Measurements from ENCODE around the gene PHACTR1. TPM values are rescaled to one million over a fixed set of nuclear protein-coding genes. Genes with fewer than 3 reads are reported as not detected.

PHACTR1 gene
- total RNA-seq, 4 donors from 2014 or later = 1.5 to 3.6 (median 2.5) TPM

DNA sequence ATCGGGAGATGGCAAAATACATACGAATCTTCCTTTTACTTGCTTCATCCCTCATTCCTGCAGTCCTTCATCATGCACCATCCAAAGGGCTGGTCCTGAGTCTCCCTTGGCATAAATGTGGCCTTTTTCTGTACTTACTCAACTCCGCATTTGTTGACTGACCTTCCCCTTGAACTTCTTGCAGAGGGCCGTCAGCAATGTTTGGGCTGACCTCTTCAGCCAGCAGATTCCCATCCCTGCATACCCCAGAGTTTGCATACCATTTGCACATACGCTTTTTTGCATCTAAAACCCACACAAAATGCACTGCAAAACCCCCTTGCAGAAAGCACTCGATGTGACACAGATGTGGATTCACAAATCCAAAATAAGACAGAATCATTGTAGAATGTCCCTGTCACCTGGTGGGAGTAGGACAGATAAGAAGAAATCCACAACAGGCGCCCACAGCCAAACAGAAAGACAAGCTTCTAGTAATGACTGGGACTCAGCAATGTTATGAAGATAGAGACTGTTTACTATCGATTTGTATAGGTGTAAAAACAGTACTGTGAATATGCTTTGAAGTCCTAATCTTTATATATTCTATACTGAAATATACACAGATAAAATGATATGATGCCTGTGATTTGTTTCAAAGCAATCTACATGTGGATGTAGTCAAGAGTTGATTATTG, 566.0 kb downstream of the PHACTR1 start:
- no peak overlapping the region for H3K4me3 ChIP-seq (ENCODE audit: low read depth, poor library complexity, severe bottlenecking)
- no peak for DNase-seq (ENCODE audit: low spot score in 2 of 2)
- no peak for TF ChIP-seq POLR2A (IDR thresholded peaks at IDR 0.05)
- TF ChIP-seq, protein P1, sequence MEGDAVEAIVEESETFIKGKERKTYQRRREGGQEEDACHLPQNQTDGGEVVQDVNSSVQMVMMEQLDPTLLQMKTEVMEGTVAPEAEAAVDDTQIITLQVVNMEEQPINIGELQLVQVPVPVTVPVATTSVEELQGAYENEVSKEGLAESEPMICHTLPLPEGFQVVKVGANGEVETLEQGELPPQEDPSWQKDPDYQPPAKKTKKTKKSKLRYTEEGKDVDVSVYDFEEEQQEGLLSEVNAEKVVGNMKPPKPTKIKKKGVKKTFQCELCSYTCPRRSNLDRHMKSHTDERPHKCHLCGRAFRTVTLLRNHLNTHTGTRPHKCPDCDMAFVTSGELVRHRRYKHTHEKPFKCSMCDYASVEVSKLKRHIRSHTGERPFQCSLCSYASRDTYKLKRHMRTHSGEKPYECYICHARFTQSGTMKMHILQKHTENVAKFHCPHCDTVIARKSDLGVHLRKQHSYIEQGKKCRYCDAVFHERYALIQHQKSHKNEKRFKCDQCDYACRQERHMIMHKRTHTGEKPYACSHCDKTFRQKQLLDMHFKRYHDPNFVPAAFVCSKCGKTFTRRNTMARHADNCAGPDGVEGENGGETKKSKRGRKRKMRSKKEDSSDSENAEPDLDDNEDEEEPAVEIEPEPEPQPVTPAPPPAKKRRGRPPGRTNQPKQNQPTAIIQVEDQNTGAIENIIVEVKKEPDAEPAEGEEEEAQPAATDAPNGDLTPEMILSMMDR (IDR thresholded peaks at IDR 0.05) = no peak
- WGBS, 2 donors = 89 to 91% methylated on average over 8 of the region's 8 CpGs
- intact Hi-C loops (cut with DNase I; ENCODE audit: low total_unique reads) = no loop called here

DNA sequence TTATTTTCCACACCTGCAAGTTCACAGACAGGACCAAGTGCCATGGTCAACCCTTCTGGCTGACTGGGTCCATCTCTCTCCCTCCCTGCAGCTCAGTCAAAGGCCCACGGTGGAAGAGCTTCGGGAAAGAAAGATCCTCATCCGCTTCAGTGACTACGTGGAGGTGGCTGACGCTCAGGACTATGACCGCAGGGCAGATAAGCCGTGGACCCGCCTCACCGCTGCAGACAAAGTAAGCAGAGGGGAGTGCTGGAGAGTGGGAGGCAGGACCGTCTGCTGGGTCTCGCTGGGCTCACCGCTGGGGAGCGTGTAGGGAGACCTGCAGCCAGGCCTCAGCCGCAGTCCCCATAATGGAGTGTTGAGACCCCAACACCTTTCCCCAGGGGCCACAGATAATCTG, 566.8 kb downstream of the PHACTR1 start:
- TF ChIP-seq POLR2A (IDR thresholded peaks at IDR 0.05) = no peak
- TF ChIP-seq, protein P1 (IDR thresholded peaks at IDR 0.05) = no peak
- no peak overlapping the region for H3K4me3 ChIP-seq (ENCODE audit: low read depth, poor library complexity, severe bottlenecking)
- intact Hi-C loops (cut with DNase I; ENCODE audit: low total_unique reads) = no loop called here
- WGBS, 2 donors = 93 to 94% methylated on average over 14 of the region's 14 CpGs
- no peak for DNase-seq (ENCODE audit: low spot score in 2 of 2)

DNA sequence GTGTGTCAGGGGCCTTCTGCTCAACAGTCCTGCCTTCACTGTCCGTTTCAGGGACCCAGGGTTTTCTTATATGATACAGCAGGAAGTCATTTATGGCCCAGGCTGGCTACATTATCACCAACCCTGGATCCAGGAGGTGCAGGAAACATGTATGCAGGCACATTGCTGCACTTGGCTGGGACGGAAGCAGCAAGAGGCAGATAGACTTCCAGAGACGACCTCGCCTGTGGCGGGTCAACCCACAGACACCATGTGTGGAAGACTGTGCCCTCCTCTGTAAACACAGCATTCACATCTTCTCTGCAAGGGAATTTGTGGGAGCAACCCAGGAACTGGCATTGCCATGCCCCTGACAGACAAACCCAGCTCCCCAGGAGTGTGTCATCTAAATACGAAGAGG, 568.1 kb downstream of the PHACTR1 start:
- TF ChIP-seq POLR2A (IDR thresholded peaks at IDR 0.05) = no peak
- TF ChIP-seq, protein P1 (IDR thresholded peaks at IDR 0.05) = no peak
- WGBS, 2 donors = 87 to 91% methylated on average over 6 of the region's 6 CpGs
- intact Hi-C loops (cut with DNase I; ENCODE audit: low total_unique reads) = no loop called here
- no peak for DNase-seq (ENCODE audit: low spot score in 2 of 2)
- H3K4me3 ChIP-seq (ENCODE audit: low read depth, poor library complexity, severe bottlenecking) = no peak overlapping the region

DNA sequence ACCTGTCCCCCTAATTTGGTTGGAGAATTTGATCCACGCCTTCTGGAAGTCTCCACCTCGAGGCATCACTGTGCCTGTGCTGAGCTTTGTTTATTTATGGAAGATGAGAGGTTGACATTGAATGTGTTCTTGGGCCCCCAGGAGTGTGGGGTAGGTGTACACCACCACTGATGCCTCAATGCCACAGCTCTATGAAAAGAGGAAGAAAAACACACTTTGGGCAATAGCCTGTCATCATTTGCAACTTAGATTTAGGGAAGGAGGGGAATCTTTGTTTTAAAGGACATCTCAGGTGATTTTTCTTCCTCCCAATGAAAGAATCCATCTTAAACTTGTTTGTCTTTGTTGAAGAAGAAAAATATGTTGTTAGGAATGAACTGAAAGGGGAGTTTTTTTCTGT, 569.1 kb downstream of the PHACTR1 start:
- DNase-seq (ENCODE audit: low spot score in 2 of 2) = no peak
- TF ChIP-seq, protein P1 (IDR thresholded peaks at IDR 0.05) = no peak
- TF ChIP-seq POLR2A (IDR thresholded peaks at IDR 0.05) = no peak
- 88 to 90% methylated on average over 2 of the region's 2 CpGs for WGBS, 2 donors
- intact Hi-C loops (cut with DNase I; ENCODE audit: low total_unique reads) = no loop called here
- no peak overlapping the region for H3K4me3 ChIP-seq (ENCODE audit: low read depth, poor library complexity, severe bottlenecking)

DNA sequence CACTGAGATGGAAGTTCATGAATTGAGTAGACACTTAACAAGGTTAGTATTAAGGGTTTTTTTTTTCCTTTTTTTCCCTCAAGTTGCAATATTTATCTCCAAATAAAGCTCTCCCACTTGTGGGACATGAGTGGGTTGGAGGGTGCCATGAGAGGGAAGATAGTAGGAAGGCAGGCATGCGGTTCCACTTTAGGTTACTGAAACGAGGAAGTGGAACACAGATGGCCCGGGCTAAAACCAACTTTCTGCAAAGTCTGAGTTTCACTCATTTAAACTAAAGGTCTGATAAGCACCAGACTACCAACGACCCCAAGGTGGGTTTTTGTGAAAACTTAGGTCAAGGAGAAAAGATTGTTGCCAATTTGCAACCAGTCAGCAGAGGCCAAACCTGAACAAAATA, 569.6 kb downstream of the PHACTR1 start:
- peak in 1 of 2 donors; percentile 78 for DNase-seq (ENCODE audit: low spot score in 2 of 2)
- no peak overlapping the region for H3K4me3 ChIP-seq (ENCODE audit: low read depth, poor library complexity, severe bottlenecking)
- intact Hi-C loops (cut with DNase I; ENCODE audit: low total_unique reads) = no loop called here
- WGBS, 2 donors = 80 to 81% methylated on average over 4 of the region's 4 CpGs
- no peak for TF ChIP-seq POLR2A (IDR thresholded peaks at IDR 0.05)
- TF ChIP-seq, protein P1 (IDR thresholded peaks at IDR 0.05) = no peak

DNA sequence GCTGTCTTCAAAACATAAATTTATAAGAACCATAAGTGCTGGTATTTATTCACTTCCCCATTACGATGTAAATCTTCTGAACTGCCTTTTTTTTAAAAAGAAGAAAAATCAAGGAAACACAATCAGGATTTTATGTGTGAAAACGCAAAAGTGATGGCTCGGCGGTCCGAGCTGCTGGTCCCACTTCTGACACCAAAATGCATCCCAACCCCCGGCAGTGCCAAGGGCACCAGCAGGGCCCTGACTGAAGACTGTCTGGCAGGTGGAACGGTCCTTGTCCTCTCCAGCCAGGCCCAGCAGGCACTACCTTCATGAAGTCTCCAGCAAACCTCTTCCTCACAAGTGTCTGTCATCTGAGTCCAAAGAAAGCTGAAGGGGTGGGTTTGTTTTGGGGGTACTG, 570.5 kb downstream of the PHACTR1 start:
- no peak overlapping the region for H3K4me3 ChIP-seq (ENCODE audit: low read depth, poor library complexity, severe bottlenecking)
- peak in 1 of 2 donors; percentile 26 for DNase-seq (ENCODE audit: low spot score in 2 of 2)
- TF ChIP-seq, protein P1 (IDR thresholded peaks at IDR 0.05) = no peak
- TF ChIP-seq POLR2A (IDR thresholded peaks at IDR 0.05) = no peak
- 92 to 94% methylated on average over 7 of the region's 7 CpGs for WGBS, 2 donors
- intact Hi-C loops (cut with DNase I; ENCODE audit: low total_unique reads) = no loop called here

Data from lower leg skin (tissue), 4 donors.